Endothelial cell of umbilical vein (primary cell): Measurements from ENCODE around the gene OR2A5. TPM values are rescaled to one million over a fixed set of nuclear protein-coding genes. Genes with fewer than 3 reads are reported as not detected.
"Not testable (repeated sequence)": the region's sequence is repeated elsewhere in the genome, so short reads cannot be mapped to it uniquely, and the experiment has no call there.

Experiments used
- BruUV-seq: library from RNA; stranded (reverse); fragments of 400-500 nt; replicated peaks from 2 replicates; lab custom pipeline; 2021; lab: Mats Ljungman, UMichigan
- CTCF ChIA-PET: fragments of 300-600, 350-600 bp; sonication (Branson Sonifier 250); formaldehyde crosslinking; loops from one replicate; lab custom pipeline; 2021; ENCODE audit warnings: antibody characterized with exemption, inconsistent platforms; lab: Charles Lee
- POLR2A ChIA-PET: fragments of 300-600, 350-600 bp; sonication (Branson Sonifier 250); formaldehyde crosslinking; loops from one replicate; lab custom pipeline; 2021; ENCODE audit warnings: antibody characterized with exemption, inconsistent platforms; lab: Charles Lee
- DNase-seq: peaks from one replicate; pipeline ENCODE4 v3.0.0-alpha.2; 2011; ENCODE audit warnings: low read depth, low spot score
- FAIRE-seq: peaks from 2 replicates; lab custom pipeline; 2011; peaks lifted over from hg19 to GRCh38; lab: Jason Lieb, UNC
- H2AFZ ChIP-seq: 2 replicates; pipeline ENCODE4 v1.6.0; 2012; ENCODE audit warnings: low read depth, low read length, control low read depth, inconsistent platforms
- H3K27ac ChIP-seq: 2 replicates; pipeline ENCODE4 v1.5.1; 2011; ENCODE audit warnings: low read depth, mild to moderate bottlenecking, control low read depth, low read length, moderate library complexity; ENCODE audit not compliant: insufficient read depth
- H3K27me3 ChIP-seq, 2 experiments: 2 replicates each; pipeline versions ENCODE4 v1.6.0 to v1.6.1; 2011; ENCODE audit warnings: low read length in 2 of 2, mixed read lengths in 1 of 2; ENCODE audit not compliant: control insufficient read depth in 2 of 2, insufficient read depth in 2 of 2
- H3K36me3 ChIP-seq, 2 experiments: 2 replicates in 1 of 2; 3 replicates in 1 of 2; pipeline ENCODE4 v1.5.1; 2011; ENCODE audit warnings: low read length in 2 of 2, mild to moderate bottlenecking in 1 of 2, moderate library complexity in 1 of 2; ENCODE audit not compliant: control insufficient read depth in 2 of 2, insufficient read depth in 2 of 2; ENCODE audit errors: extremely low read depth in 1 of 2
- H3K4me1 ChIP-seq: 3 replicates; pipeline ENCODE4 v1.5.1; 2011; ENCODE audit warnings: mild to moderate bottlenecking, low read length; ENCODE audit not compliant: control insufficient read depth, insufficient read depth; ENCODE audit errors: extremely low read depth
- H3K4me2 ChIP-seq: 2 replicates; pipeline ENCODE4 v1.6.1; 2011; ENCODE audit warnings: low read length, control low read depth, mixed read lengths; ENCODE audit not compliant: insufficient read depth
- H3K4me3 ChIP-seq, 3 experiments: fragments of 200-600 bp in 1 of 3; sonication (generic), shearing (Covaris generic) in 1 of 3; replicated peaks in 1 of 3; 2 replicates each; pipeline ENCODE4 v1.5.1; 2011 to 2016; ENCODE audit warnings: control low read depth in 3 of 3, low read length in 3 of 3, mild to moderate bottlenecking in 2 of 3, inconsistent platforms in 1 of 3, low read depth in 1 of 3, moderate library complexity in 1 of 3; ENCODE audit not compliant: insufficient read depth in 1 of 3
- H3K79me2 ChIP-seq: 2 replicates; pipeline ENCODE4 v1.6.0; 2012; ENCODE audit warnings: low read length, inconsistent platforms; ENCODE audit not compliant: control insufficient read depth, insufficient read depth
- H3K9ac ChIP-seq: replicated peaks from 2 replicates; pipeline ENCODE3; 2011; ENCODE audit warnings: low read length, control low read depth; ENCODE audit not compliant: insufficient read depth; ENCODE audit errors: extremely low read depth
- H3K9me1 ChIP-seq: replicated peaks from 3 replicates; pipeline ENCODE4 v1.6.0; 2011; ENCODE audit warnings: mild to moderate bottlenecking, low read length; ENCODE audit not compliant: control insufficient read depth, insufficient read depth; ENCODE audit errors: extremely low read depth
- H3K9me3 ChIP-seq: replicated peaks from 2 replicates; pipeline ENCODE4 v1.5.1; 2012; ENCODE audit warnings: low read length, inconsistent platforms; ENCODE audit not compliant: control insufficient read depth, insufficient read depth
- H4K20me1 ChIP-seq: replicated peaks from 2 replicates; pipeline ENCODE3; 2011; ENCODE audit warnings: mild to moderate bottlenecking, low read length; ENCODE audit not compliant: control insufficient read depth, insufficient read depth; ENCODE audit errors: extremely low read depth
- EZH2 ChIP-seq: IDR thresholded peaks from 2 replicates; pipeline ENCODE4 v1.6.1; 2012; ENCODE audit warnings: borderline replicate concordance, low read depth, mild to moderate bottlenecking, moderate library complexity, low read length, inconsistent platforms; ENCODE audit not compliant: severe bottlenecking
- FOS ChIP-seq: IDR thresholded peaks from 2 replicates; pipeline ENCODE4 v1.6.1; 2011; ENCODE audit warnings: mild to moderate bottlenecking, low read length, moderate library complexity, borderline replicate concordance; ENCODE audit not compliant: insufficient read depth
- GATA2 ChIP-seq: IDR thresholded peaks from 2 replicates; pipeline ENCODE4 v1.7.0; 2011; ENCODE audit warnings: low read depth, mild to moderate bottlenecking, moderate library complexity, mixed read lengths, low read length; ENCODE audit not compliant: insufficient read length, insufficient read depth
- JUN ChIP-seq: IDR thresholded peaks from 2 replicates; pipeline ENCODE4 v1.6.1; 2011; ENCODE audit warnings: borderline replicate concordance, low read depth; ENCODE audit not compliant: insufficient read length, insufficient read depth
- MAX ChIP-seq: IDR thresholded peaks from 2 replicates; pipeline ENCODE4 v1.6.1; 2011; ENCODE audit not compliant: insufficient read depth, insufficient read length
- MYC ChIP-seq: IDR thresholded peaks from one replicate; pipeline ENCODE4 v1.6.1; 2011; ENCODE audit warnings: mild to moderate bottlenecking, low read depth, low read length
- POLR2A ChIP-seq: IDR thresholded peaks from 2 replicates; pipeline ENCODE4 v1.6.1; 2012; ENCODE audit warnings: low read depth, mild to moderate bottlenecking, control low read depth, low read length
- POLR2AphosphoS5 ChIP-seq: IDR thresholded peaks from 2 replicates; pipeline ENCODE4 v1.6.1; 2012; ENCODE audit warnings: low read depth, mild to moderate bottlenecking, control low read depth, low read length, moderate library complexity; ENCODE audit not compliant: insufficient read depth
- dilution Hi-C: fragments of 300-500 bp; cut with MboI; formaldehyde crosslinking; loops from one replicate; pipeline ENCODE4 v1.15.0; 2019; ENCODE audit warnings: low sequenced_read_pairs; ENCODE audit not compliant: extremely low pct_ligation_motif_present
- intact Hi-C: fragments of 100-400 bp; cut with micrococcal nuclease; formaldehyde crosslinking; loops from one replicate; pipeline ENCODE4 v1.10.0; 2022
- polyA plus RNA-seq, 4 experiments: library from polyadenylated mRNA; depleted of rRNA in 3 of 4; stranded (reverse) in 3 of 4; unstranded in 1 of 4; fragments of >200 nt; gene quantifications; 2 replicates each; pipeline versions ENCODE4 v1.2.1 to v1.2.3, GENCODE V29; 2011 to 2012; ENCODE audit warnings: missing spikeins in 1 of 4
- total RNA-seq: library from RNA; stranded (reverse); gene quantifications from 2 replicates; pipeline ENCODE4 v1.2.3, GENCODE V29; 2021
- TF ChIP-seq, protein P1 (sequence below), 2 donors: IDR thresholded peaks; 1 replicate in 1 of 2; 2 replicates in 1 of 2; pipeline ENCODE4 v1.5.1; 2011; ENCODE audit warnings: low read length in 2 of 2, mild to moderate bottlenecking in 2 of 2, moderate library complexity in 2 of 2, control low read depth in 1 of 2, inconsistent platforms in 1 of 2, low read depth in 1 of 2; ENCODE audit not compliant: insufficient read depth in 1 of 2; ENCODE audit errors: extremely low read depth in 1 of 2

OR2A5 gene
- total and polyA plus RNA-seq, 2 donors (not counting 3 experiments of a cell fraction or from before 2014, with no cell fraction given) = not detected

- Histone ChIP-seq H2AFZ (no peak overlapping the region), H3K9ac (no peak overlapping the region), H3K36me3 (no peaks in the 10 kb centered on the region), H3K9me3 (no peaks in the 10 kb centered on the region), H3K27me3 (peaks cover 0 to 3% of the 10 kb centered on the region in 2 experiments), H3K27ac (no peak overlapping the region), H3K4me3 (no peak overlapping the region), H3K9me1 (no peaks in the 10 kb centered on the region), H3K4me2 (no peak overlapping the region), H3K79me2 (no peaks in the 10 kb centered on the region), H3K4me1 (no peaks in the 10 kb centered on the region), H4K20me1 (no peaks in the 10 kb centered on the region)
- no peak for TF ChIP-seq FOS
- TF ChIP-seq GATA2 = no peak
- TF ChIP-seq, protein P1, sequence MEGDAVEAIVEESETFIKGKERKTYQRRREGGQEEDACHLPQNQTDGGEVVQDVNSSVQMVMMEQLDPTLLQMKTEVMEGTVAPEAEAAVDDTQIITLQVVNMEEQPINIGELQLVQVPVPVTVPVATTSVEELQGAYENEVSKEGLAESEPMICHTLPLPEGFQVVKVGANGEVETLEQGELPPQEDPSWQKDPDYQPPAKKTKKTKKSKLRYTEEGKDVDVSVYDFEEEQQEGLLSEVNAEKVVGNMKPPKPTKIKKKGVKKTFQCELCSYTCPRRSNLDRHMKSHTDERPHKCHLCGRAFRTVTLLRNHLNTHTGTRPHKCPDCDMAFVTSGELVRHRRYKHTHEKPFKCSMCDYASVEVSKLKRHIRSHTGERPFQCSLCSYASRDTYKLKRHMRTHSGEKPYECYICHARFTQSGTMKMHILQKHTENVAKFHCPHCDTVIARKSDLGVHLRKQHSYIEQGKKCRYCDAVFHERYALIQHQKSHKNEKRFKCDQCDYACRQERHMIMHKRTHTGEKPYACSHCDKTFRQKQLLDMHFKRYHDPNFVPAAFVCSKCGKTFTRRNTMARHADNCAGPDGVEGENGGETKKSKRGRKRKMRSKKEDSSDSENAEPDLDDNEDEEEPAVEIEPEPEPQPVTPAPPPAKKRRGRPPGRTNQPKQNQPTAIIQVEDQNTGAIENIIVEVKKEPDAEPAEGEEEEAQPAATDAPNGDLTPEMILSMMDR (IDR thresholded peaks at IDR 0.05; ENCODE audit: extremely low read depth in 1 of 2, insufficient read depth in 1 of 2, low read depth in 1 of 2, low read length in 2 of 2) = no peak
- no peak for TF ChIP-seq MYC
- no peak for TF ChIP-seq EZH2
- no peak for TF ChIP-seq JUN
- no peak for TF ChIP-seq POLR2A
- no peak for TF ChIP-seq POLR2AphosphoS5
- TF ChIP-seq MAX = no peak
- POLR2A ChIA-PET = no interaction called here
- intact Hi-C loops (no loop called here), dilution Hi-C loops (no loop called here)
- FAIRE-seq (no peak), DNase-seq (no peak)
- CTCF ChIA-PET = no interaction called here
- no TSS peak for BruUV-seq
Measured at GRCh38 chr7:144009361-144009760, 39.4 kb upstream of the OR2A5 start.

DNA sequence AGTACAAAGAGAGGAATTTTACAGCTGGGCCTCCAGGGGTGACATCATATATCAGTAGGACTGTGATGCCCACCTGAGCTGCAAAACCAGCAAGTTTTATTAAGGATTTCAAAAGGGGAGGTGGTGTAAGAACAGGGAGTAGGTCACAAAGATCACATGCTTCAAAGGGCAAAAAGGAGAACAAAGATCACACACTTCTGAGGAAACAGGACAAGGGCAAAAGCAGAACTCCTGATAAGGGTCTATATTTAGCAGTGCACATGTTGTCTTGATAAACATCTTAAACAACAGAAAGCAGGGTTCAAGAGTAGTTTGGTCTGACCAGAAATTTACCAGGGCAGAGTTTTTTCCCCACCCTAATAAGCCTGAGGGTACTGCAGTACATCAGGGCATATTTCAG is 38.7 kb upstream of the OR2A5 start:
- H3K4me2 ChIP-seq, CTCF ChIA-PET, H3K9me1 ChIP-seq: not testable (repeated sequence)

DNA sequence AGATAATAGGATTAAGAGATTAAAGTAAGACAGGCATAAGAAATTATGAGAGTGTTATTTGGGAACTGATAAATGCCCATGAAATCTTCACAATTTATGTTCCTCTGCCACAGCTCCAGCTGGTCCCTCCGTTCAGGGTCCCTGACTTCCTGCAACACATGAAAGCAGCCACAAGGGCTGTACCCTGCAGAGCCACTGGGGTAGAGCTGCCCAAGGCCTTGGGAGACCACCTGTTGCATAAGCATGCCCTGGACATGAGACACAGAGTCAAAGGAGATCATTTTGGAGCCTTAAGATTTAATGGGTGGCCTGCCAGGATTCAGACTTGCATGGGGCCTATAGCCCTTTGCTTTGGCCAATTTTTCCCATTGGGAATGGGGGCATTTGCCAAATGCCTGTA is 37.9 kb upstream of the OR2A5 start:
- dilution Hi-C loops, H3K79me2 ChIP-seq, H3K27me3 ChIP-seq, H4K20me1 ChIP-seq, H3K4me3 ChIP-seq, H2AFZ ChIP-seq, H3K4me1 ChIP-seq, FAIRE-seq, DNase-seq, intact Hi-C loops, H3K27ac ChIP-seq, CTCF ChIA-PET, POLR2A ChIA-PET, H3K9me3 ChIP-seq, BruUV-seq, H3K9ac ChIP-seq, H3K4me2 ChIP-seq, H3K9me1 ChIP-seq, H3K36me3 ChIP-seq: not testable (repeated sequence)

More for the DNA sequence above, 38.7 kb upstream of the OR2A5 start:
- DNase-seq, intact Hi-C loops, H3K9ac ChIP-seq, POLR2A ChIA-PET, H2AFZ ChIP-seq, BruUV-seq, H4K20me1 ChIP-seq, H3K36me3 ChIP-seq, H3K9me3 ChIP-seq, FAIRE-seq, dilution Hi-C loops, H3K27ac ChIP-seq, H3K27me3 ChIP-seq, H3K4me1 ChIP-seq, H3K4me3 ChIP-seq, H3K79me2 ChIP-seq: not testable (repeated sequence)
